Memory B cell (primary cell): ENCODE results near the gene HTT-AS.

Experiments used
- ATAC-seq: fragments of 150-1000 bp; cut with Tn5 transposase; 2 replicates; pipeline ENCODE4 v1.10.0; 2021; ENCODE audit warnings: low read depth, mild to moderate bottlenecking, moderate library complexity
- DNase-seq, 2 donors: peaks; one replicate each; pipeline ENCODE4 v3.0.0; 2022; ENCODE audit warnings: low spot score in 2 of 2
- H3K27ac Mint-ChIP-seq: one replicate; pipeline ENCODE4 v1.8.0; 2022; ENCODE audit warnings: mild to moderate bottlenecking, moderate library complexity, mixed read lengths
- H3K27me3 Mint-ChIP-seq: one replicate; pipeline ENCODE4 v1.8.0; 2022; ENCODE audit warnings: mixed read lengths
- H3K36me3 Mint-ChIP-seq: one replicate; pipeline ENCODE4 v1.8.0; 2022; ENCODE audit warnings: mild to moderate bottlenecking, mixed read lengths
- H3K4me1 Mint-ChIP-seq: one replicate; pipeline ENCODE4 v1.8.0; 2022; ENCODE audit warnings: mixed read lengths
- H3K4me3 Mint-ChIP-seq: one replicate; pipeline ENCODE4 v1.8.0; 2022; ENCODE audit warnings: mild to moderate bottlenecking, moderate library complexity, mixed read lengths
- H3K9me3 Mint-ChIP-seq: one replicate; pipeline ENCODE4 v1.8.0; 2022; ENCODE audit warnings: mixed read lengths

Gene HTT-AS

DNA sequence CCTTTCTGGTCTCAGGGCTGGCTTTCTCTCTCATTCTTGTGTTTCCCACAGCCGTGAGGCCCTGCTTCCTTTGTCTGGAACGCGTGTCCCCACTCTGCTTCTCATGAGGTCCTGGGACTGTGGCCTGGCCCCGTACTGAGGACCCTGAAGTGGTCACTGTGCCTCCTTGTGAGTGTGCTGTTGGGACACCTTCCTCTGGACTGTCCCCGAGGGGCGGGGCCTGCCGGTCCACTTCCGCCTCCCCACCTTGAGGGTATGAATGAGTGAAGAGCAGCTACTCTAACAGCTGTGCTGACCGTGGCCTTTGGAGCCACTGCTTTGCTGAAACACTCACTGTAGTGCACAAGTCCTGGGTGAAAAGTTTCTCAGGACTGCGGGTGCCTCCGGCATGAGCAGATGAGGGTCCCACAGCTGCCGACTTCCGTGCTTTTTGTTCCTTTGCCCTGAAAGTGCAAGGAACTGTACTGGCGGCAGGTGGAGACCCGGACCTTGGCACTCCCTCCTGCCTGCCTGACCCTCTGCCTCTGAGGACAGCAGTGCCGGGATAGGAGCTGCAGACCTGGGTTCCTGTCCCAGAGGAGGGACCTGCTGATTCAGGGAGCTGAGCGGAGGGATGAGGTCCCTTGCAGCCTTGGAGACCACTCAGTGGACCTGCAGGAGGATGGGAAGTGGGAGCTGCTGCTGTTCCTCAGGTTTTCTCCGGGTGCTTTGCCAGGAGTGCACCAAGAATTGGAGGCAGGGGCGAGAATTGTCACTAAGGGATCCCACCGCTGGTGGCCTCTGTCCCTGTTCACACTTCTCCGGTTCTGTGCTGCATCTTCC, 38.0 kb downstream of the HTT-AS start:
- H3K4me3 Mint-ChIP-seq, result no peak overlapping the region

DNA sequence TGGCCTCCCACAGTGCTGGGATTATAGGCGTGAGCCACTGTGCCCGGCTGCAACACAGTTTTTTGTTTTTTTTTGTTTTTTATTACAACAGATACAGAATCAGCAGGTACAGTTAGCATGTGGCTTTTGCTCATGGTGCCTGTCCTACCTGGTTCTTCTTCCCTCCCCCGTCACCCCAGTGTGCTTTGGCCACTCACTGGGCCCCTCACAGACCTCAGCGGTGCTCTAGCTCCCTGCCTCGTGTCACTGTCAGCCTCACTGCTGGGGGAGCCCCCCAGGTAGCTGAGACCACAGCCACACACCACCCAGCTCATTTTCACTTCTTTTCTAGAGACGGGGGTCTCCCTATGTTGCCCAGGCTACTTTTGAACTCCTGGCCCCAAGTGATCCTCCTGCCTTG, 38.7 kb downstream of the HTT-AS start:
- no peak overlapping the region for H3K4me3 Mint-ChIP-seq
- H3K4me1 Mint-ChIP-seq, result peaks cover 18% of the 10 kb centered on the region
- no peak for DNase-seq
- H3K27me3 Mint-ChIP-seq, result peaks cover 3% of the 10 kb centered on the region
- H3K9me3 Mint-ChIP-seq, result no peaks in the 10 kb centered on the region
- H3K36me3 Mint-ChIP-seq, result no peaks in the 10 kb centered on the region
- ATAC-seq, result no peak
- H3K27ac Mint-ChIP-seq, result no peak overlapping the region

More for the DNA sequence above, 38.0 kb downstream of the HTT-AS start:
- H3K36me3 Mint-ChIP-seq, result no peaks in the 10 kb centered on the region
- H3K9me3 Mint-ChIP-seq, result no peaks in the 10 kb centered on the region
- H3K27me3 Mint-ChIP-seq, result no peaks in the 10 kb centered on the region
- no peak for ATAC-seq
- no peak overlapping the region for H3K27ac Mint-ChIP-seq
- DNase-seq, result no peak
- H3K4me1 Mint-ChIP-seq, result peaks cover 18% of the 10 kb centered on the region

DNA sequence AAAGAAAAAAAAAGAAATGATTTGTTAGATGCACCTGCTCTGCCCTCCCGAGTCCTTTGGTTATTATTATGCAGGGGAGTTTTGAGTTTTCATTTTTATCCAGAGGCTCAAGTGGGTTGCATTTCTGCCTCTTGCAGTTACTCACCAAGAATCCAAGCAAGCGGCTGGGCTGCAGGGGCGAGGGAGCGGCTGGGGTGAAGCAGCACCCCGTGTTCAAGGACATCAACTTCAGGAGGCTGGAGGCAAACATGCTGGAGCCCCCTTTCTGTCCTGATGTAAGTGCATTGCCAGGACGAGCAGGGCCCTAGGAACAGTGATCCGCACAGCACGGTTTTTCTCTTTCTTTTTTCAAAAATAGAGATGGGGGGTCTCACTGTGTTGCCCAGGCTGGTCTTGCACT, 39.1 kb downstream of the HTT-AS start:
- no peak for ATAC-seq
- Mint-ChIP-seq H3K4me3 (no peak overlapping the region), H3K4me1 (peaks cover 15% of the 10 kb centered on the region), H3K27me3 (peaks cover 4% of the 10 kb centered on the region), H3K27ac (no peak overlapping the region), H3K36me3 (no peaks in the 10 kb centered on the region), H3K9me3 (no peaks in the 10 kb centered on the region)
- no peak for DNase-seq

DNA sequence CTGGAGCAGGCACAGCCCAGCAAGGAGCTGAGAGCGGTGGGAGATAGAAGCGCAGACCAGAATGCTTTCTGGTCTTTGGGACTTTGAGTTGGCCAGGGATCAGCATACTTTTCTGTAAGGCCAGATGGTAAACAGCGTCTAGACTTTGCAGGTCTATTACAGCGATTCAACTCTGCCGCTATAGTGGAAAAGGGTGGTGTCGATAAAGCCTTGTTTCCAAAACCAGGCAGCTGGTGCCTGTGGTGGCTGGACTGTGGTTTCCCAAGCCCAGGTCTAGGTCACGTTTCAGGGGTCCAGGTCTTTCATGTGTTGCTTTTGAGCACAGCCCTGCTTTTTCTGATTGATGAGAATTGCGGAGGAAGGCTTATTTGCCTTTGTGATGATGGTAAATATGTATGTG, 40.1 kb downstream of the HTT-AS start:
- Mint-ChIP-seq H3K27ac (no peak overlapping the region), H3K27me3 (peaks cover 4% of the 10 kb centered on the region), H3K9me3 (no peaks in the 10 kb centered on the region), H3K36me3 (no peaks in the 10 kb centered on the region), H3K4me1 (peaks cover 12% of the 10 kb centered on the region), H3K4me3 (no peak overlapping the region)
- ATAC-seq (no peak), DNase-seq (no peak)

DNA sequence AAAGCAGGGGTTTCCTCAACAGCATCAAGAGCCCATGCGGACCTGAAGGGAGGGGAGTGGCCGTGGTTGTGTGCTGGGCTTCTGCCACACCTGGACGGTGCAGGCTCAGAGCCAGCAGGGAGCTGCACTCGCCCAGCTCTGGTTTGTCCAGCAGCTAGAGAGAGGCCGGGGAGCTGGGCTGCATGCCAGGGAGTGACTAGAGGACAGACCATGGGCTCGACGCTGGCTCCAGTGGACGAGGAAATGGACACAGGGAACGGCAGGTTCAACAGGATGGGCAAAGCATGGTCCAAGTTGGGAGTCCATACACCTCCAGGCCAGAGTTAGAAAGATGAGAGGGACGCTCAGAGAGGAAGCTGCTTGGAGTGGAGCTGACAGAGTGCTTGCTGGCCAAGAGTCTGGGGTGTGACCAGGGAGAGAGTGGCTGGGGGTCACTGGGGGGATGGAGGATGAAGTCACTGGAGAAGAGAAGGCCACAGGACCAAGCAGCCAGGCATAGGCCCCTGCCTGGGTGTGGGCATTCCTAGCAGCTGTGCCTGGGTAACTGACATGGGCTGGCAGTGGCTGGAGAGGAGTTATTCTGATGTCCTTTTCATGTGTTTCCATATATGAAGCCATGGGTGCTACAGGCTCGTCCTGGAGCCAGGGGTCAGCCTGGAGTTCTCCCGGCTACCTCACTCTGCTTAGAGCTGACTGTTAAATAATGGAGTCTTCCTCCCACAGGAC, 42.8 kb downstream of the HTT-AS start:
- Mint-ChIP-seq H3K9me3 (no peaks in the 10 kb centered on the region), H3K36me3 (no peaks in the 10 kb centered on the region), H3K27me3 (peaks cover 4% of the 10 kb centered on the region), H3K27ac (no peak overlapping the region), H3K4me3 (no peak overlapping the region), H3K4me1 (no peaks in the 10 kb centered on the region)
- no peak for DNase-seq
- no peak for ATAC-seq

DNA sequence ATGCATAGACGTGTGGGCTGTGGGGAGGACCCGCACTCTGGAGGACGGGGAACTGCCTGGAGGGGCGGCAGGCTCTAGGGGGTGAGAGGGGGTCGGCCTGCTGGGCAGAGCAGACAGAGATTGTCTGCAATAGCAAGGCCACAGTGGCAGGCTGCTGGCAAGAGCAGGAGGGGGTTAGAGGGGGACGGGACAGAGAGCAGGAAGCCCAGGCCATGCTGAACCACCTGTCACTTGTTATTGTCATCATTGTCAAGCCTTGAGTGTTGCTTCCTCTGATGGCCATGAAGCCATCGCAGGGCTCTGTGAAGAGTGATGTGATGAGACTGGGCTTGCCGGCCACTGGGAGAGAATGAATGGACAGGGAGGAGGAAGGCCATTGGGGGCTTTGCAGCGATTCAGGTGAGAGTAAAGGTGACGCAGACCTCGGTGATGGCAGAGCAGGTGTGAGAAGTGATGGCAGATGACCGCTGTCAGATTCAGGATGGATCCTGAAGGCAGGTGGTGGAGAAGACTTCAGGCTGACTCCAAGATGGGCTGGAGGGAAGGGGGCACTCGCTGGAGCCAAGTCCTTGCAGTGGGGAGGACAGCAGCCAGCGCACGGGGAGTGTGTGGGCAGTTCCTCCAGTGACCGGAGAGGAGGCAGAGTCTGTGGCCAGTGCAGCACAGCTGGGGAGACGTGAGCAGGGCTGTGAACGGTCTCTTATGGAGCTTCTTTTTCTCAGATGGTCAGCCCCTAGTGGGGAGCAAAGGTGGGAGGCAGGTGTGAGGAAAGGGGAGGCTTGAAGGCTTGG, 43.6 kb downstream of the HTT-AS start:
- Mint-ChIP-seq H3K9me3 (no peaks in the 10 kb centered on the region), H3K4me3 (no peak overlapping the region), H3K27me3 (peaks cover 4% of the 10 kb centered on the region), H3K4me1 (no peaks in the 10 kb centered on the region), H3K36me3 (no peaks in the 10 kb centered on the region), H3K27ac (no peak overlapping the region)
- DNase-seq (no peak), ATAC-seq (no peak)

DNA sequence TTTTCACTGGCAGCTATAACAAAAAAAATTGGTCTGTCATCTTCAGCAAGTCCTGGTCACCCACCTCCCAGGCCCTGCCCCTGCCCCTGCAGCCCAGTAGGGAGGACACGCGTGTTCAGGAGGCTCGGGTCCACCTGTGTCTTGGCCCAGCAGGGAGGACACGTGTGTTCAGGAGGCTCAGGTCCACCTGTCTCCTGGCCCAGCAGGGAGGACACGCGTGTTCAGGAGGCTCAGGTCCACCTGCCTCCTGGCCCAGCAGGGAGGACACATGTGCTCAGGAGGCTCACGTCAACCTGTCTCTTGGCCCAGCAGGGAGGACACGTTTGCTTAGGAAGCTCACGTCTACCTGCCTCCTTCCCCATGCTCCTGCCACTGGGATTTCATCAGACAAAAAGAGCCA, 44.9 kb downstream of the HTT-AS start:
- no peak overlapping the region for H3K4me3 Mint-ChIP-seq
- peaks cover 4% of the 10 kb centered on the region for H3K27me3 Mint-ChIP-seq
- no peak overlapping the region for H3K27ac Mint-ChIP-seq
- ATAC-seq, result no peak
- H3K4me1 Mint-ChIP-seq, result no peaks in the 10 kb centered on the region
- no peak for DNase-seq
- no peaks in the 10 kb centered on the region for H3K36me3 Mint-ChIP-seq
- no peaks in the 10 kb centered on the region for H3K9me3 Mint-ChIP-seq

DNA sequence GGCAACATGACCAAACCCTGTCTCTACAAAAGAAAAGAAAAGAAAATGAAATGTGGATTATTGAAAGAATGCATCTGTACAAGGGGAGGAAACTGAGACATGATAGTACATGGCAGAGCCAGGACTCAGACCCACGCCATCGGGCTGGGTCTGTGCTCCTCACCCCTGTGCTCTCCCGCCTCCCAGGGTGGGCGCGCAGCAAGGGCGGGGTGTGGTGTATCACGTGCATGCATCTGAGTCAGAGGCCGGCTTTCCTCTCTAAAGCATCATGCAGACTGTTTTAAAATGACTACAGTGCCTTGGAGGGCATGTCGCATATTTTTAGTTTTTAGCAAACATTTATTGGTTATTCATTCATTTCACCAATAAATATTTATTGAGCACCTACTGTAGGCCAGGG, 47.8 kb downstream of the HTT-AS start:
- Mint-ChIP-seq H3K27ac (no peak overlapping the region), H3K36me3 (peaks cover 6% of the 10 kb centered on the region), H3K4me3 (no peak overlapping the region), H3K27me3 (peaks cover 17% of the 10 kb centered on the region), H3K9me3 (peaks cover 9% of the 10 kb centered on the region), H3K4me1 (no peaks in the 10 kb centered on the region)
- ATAC-seq (no peak), DNase-seq (no peak)

DNA sequence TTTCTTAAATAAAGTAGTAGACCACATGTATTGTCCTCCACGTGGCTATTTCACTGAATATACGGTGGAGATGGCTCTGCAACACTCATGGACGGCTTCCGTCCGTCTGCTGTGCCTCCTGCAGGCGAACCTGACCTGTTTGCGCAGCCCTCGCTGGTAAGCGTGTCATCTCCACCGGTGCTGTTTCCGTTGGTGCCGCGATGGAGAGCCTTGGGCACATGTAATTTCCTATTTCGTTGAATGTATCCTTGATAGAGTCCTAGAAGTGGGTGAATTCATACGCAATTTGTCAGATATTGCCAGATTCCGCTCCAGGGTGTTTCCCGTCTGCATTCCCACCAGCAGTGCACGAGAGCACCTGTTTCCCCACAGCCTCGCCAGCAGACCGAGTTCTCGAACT, 48.5 kb downstream of the HTT-AS start:
- Mint-ChIP-seq H3K27me3 (peaks cover 17% of the 10 kb centered on the region), H3K27ac (no peak overlapping the region), H3K4me3 (no peak overlapping the region), H3K36me3 (peaks cover 6% of the 10 kb centered on the region), H3K9me3 (peaks cover 9% of the 10 kb centered on the region), H3K4me1 (no peaks in the 10 kb centered on the region)
- DNase-seq, result no peak
- no peak for ATAC-seq

DNA sequence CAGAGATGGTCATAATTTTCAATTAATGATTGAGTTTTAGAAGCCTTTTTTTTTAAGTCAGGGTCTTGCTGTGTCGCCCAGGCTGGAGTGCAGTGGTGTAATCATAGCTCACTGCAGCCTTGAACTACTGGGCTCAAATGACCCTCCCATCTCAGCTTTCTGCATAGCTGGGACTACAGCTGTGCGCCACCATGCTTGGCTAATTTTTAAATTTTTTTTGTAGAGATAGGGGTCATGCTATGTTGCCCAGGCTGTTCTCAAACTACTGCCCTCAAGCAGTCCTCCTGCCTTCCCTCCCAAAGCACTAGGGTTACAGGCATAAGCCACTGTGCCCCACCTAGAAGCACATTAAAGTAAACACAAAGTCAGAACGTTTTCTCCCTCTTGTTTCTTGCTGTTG, 51.7 kb downstream of the HTT-AS start:
- DNase-seq (no peak), ATAC-seq (no peak)
- no peak overlapping the region for H3K4me3 Mint-ChIP-seq
- H3K27ac Mint-ChIP-seq, result no peak overlapping the region
- peaks cover 6% of the 10 kb centered on the region for H3K36me3 Mint-ChIP-seq
- H3K9me3 Mint-ChIP-seq, result peaks cover 9% of the 10 kb centered on the region
- H3K4me1 Mint-ChIP-seq, result peaks cover 8% of the 10 kb centered on the region
- peaks cover 14% of the 10 kb centered on the region for H3K27me3 Mint-ChIP-seq

DNA sequence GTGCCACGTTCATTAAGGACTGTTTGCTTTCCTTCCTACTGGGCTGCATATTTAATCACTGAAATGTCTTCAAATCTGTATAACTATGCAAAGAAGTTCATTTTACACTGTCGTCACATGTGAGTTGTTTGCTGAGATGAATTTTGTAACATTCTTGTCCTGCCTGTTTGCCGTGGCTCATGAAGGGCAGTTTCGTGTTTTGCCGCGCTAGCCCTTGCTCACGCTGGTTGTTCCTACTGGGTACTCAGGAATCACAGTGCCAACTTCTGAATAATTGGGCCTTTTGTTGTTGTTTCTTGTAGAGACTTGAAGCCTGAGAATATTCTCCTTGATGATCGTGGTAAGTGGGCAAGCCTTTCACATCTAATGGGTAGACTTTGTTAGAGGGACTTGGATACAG, 52.2 kb downstream of the HTT-AS start:
- H3K36me3 Mint-ChIP-seq, result peaks cover 6% of the 10 kb centered on the region
- H3K9me3 Mint-ChIP-seq, result peaks cover 9% of the 10 kb centered on the region
- no peak overlapping the region for H3K27ac Mint-ChIP-seq
- peaks cover 8% of the 10 kb centered on the region for H3K4me1 Mint-ChIP-seq
- no peak for ATAC-seq
- no peak for DNase-seq
- no peak overlapping the region for H3K4me3 Mint-ChIP-seq
- peaks cover 14% of the 10 kb centered on the region for H3K27me3 Mint-ChIP-seq

DNA sequence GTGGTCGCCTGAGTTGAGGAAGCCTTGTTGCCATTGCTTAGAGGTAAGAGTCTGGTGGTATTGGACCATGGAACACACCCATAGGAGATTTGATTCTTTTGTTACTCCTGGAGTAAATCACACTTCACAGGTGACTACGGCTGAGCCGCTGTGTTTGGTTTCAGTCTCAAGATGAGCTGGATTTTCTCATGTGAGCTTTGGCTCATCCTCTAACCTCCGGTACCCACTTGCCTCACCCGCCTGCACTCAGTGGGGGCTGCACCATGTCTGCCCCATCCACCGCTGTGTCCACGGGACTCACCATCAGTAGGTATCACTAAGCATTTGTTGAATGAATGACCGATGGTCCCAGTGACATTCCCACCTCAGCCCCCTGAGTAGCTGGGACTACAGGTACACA, 52.7 kb downstream of the HTT-AS start:
- H3K9me3 Mint-ChIP-seq, result peaks cover 9% of the 10 kb centered on the region
- no peak overlapping the region for H3K4me3 Mint-ChIP-seq
- no peak for ATAC-seq
- H3K4me1 Mint-ChIP-seq, result peaks cover 8% of the 10 kb centered on the region
- DNase-seq, result no peak
- peaks cover 6% of the 10 kb centered on the region for H3K36me3 Mint-ChIP-seq
- peaks cover 17% of the 10 kb centered on the region for H3K27me3 Mint-ChIP-seq
- H3K27ac Mint-ChIP-seq, result no peak overlapping the region

DNA sequence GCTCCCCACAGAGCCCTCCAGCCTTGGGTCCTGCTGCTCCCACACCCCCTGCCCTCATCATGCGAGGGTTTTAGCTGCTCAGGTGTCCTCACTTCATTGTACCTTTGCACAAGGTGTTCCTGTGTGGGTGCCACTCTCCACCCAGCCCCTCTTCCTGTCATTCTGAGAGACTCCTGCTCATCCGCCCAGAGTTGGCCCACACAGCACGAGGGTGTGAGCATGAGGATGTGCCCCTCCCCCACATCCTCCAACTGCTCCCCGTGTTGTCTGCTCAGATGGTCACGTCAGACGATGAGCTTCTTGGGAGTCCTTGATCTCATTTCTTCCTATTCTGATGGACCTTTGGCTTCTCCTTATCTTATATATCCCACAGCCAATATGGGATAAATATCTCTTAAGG, 53.2 kb downstream of the HTT-AS start:
- peaks cover 9% of the 10 kb centered on the region for H3K9me3 Mint-ChIP-seq
- no peak for ATAC-seq
- no peak overlapping the region for H3K4me3 Mint-ChIP-seq
- H3K4me1 Mint-ChIP-seq, result peaks cover 8% of the 10 kb centered on the region
- no peak overlapping the region for H3K27ac Mint-ChIP-seq
- H3K36me3 Mint-ChIP-seq, result peaks cover 6% of the 10 kb centered on the region
- DNase-seq, result no peak
- H3K27me3 Mint-ChIP-seq, result peaks cover 18% of the 10 kb centered on the region

DNA sequence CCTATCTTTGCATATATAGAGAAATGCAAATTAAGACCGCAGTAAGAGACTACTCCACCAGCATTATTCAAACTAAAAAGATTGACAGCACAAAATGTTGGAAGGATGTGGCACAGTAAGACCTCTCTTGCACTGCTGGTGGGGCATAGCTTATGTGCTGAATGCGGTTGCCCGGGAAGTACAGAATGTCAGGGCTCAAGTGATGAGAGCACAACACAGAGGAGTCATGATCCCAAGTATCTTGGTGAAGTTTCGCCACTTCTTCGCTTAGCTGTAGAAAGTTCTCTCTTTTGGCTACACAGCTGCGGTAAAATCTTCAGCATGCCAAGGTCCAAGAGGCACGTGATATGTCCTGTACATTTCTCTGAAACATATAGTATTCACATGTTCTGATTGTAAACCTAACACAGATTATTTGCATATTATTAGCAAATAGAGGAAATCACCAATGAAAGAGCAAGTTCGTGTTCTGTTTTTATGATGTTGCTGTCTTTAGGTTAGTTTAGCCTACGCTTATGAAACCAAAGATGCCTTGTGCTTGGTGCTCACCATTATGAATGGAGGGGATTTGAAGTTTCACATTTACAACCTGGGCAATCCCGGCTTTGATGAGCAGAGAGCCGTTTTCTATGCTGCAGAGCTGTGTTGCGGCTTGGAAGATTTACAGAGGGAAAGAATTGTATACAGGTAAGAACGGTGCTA, 55.0 kb downstream of the HTT-AS start:
- no peak for DNase-seq
- Mint-ChIP-seq H3K4me1 (peaks cover 8% of the 10 kb centered on the region), H3K27ac (no peak overlapping the region), H3K9me3 (peaks cover 9% of the 10 kb centered on the region), H3K4me3 (no peak overlapping the region), H3K27me3 (peaks cover 18% of the 10 kb centered on the region), H3K36me3 (peaks cover 7% of the 10 kb centered on the region)
- ATAC-seq, result peak; percentile 73
